KMS-11 (cell line): Measurements from ENCODE around the gene DOCK7.

Experiments
- H2AFZ ChIP-seq: fragments of 200-600 bp; sonication (generic); 2 replicates; pipeline ENCODE4 v1.6.1; 2016; ENCODE audit warnings: antibody characterized with exemption, mixed run types, low read depth
- H3K27ac ChIP-seq: fragments of 200-600 bp; sonication (generic); 2 replicates; pipeline ENCODE4 v1.6.1; 2016; ENCODE audit warnings: mild to moderate bottlenecking, mixed run types
- H3K27me3 ChIP-seq: fragments of 200-600 bp; sonication (generic); 2 replicates; pipeline ENCODE4 v1.6.1; 2017; ENCODE audit warnings: mild to moderate bottlenecking, low read depth, mixed run types, moderate library complexity; ENCODE audit not compliant: insufficient read depth
- H3K36me3 ChIP-seq: fragments of 200-600 bp; sonication (generic); 2 replicates; pipeline ENCODE4 v1.6.1; 2017; ENCODE audit warnings: mild to moderate bottlenecking, mixed run types; ENCODE audit not compliant: insufficient read depth
- H3K4me1 ChIP-seq: fragments of 200-600 bp; sonication (generic); 2 replicates; pipeline ENCODE4 v1.6.1; 2016; ENCODE audit warnings: mild to moderate bottlenecking, low read depth, mixed run types; ENCODE audit not compliant: poor library complexity, severe bottlenecking
- H3K4me2 ChIP-seq: fragments of 200-600 bp; sonication (generic); 2 replicates; pipeline ENCODE4 v1.7.0; 2016; ENCODE audit warnings: mild to moderate bottlenecking, mixed run types
- H3K4me3 ChIP-seq: fragments of 200-600 bp; sonication (generic); IDR thresholded peaks from 2 replicates; pipeline ENCODE4 v1.6.1; 2017; ENCODE audit warnings: low read depth, low read length, mixed read lengths; ENCODE audit not compliant: insufficient read depth
- H3K79me2 ChIP-seq: fragments of 200-600 bp; sonication (generic); 2 replicates; pipeline ENCODE4 v1.6.1; 2016; ENCODE audit warnings: low read depth, mixed run types; ENCODE audit not compliant: insufficient read depth
- H3K9ac ChIP-seq: fragments of 200-600 bp; sonication (generic); 2 replicates; pipeline ENCODE4 v1.6.1; 2016; ENCODE audit warnings: mild to moderate bottlenecking, mixed run types
- H4K20me1 ChIP-seq: fragments of 200-600 bp; sonication (generic); 2 replicates; pipeline ENCODE4 v1.6.1; 2016; ENCODE audit warnings: mild to moderate bottlenecking, mixed run types; ENCODE audit not compliant: insufficient read depth
- TF ChIP-seq, protein P1 (sequence below): fragments of 200-600 bp; sonication (generic); conservative IDR thresholded peaks from 2 replicates; pipeline ENCODE4 v1.6.1; 2017; ENCODE audit warnings: low read depth, mild to moderate bottlenecking, antibody characterized with exemption, low read length, moderate library complexity, mixed read lengths

The DOCK7 gene

GRCh38 chr1:62541048-62541447 is 147.1 kb downstream of the DOCK7 start:
- TF ChIP-seq, protein P1, sequence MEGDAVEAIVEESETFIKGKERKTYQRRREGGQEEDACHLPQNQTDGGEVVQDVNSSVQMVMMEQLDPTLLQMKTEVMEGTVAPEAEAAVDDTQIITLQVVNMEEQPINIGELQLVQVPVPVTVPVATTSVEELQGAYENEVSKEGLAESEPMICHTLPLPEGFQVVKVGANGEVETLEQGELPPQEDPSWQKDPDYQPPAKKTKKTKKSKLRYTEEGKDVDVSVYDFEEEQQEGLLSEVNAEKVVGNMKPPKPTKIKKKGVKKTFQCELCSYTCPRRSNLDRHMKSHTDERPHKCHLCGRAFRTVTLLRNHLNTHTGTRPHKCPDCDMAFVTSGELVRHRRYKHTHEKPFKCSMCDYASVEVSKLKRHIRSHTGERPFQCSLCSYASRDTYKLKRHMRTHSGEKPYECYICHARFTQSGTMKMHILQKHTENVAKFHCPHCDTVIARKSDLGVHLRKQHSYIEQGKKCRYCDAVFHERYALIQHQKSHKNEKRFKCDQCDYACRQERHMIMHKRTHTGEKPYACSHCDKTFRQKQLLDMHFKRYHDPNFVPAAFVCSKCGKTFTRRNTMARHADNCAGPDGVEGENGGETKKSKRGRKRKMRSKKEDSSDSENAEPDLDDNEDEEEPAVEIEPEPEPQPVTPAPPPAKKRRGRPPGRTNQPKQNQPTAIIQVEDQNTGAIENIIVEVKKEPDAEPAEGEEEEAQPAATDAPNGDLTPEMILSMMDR, result no peak
- H3K27me3 ChIP-seq, result no peaks in the 10 kb centered on the region
- H3K4me2 ChIP-seq, result no peak overlapping the region
- H2AFZ ChIP-seq, result no peak overlapping the region
- no peak overlapping the region for H3K27ac ChIP-seq
- H3K36me3 ChIP-seq, result no peaks in the 10 kb centered on the region
- H3K4me1 ChIP-seq, result no peaks in the 10 kb centered on the region
- H3K9ac ChIP-seq, result no peak overlapping the region
- H4K20me1 ChIP-seq, result no peaks in the 10 kb centered on the region
- no peak overlapping the region for H3K4me3 ChIP-seq
- H3K79me2 ChIP-seq, result no peaks in the 10 kb centered on the region

GRCh38 chr1:62539028-62539447 is 149.1 kb downstream of the DOCK7 start:
- Histone ChIP-seq H3K9ac (no peak overlapping the region), H3K4me1 (no peaks in the 10 kb centered on the region), H3K79me2 (no peaks in the 10 kb centered on the region), H3K27ac (no peak overlapping the region), H3K27me3 (no peaks in the 10 kb centered on the region), H3K4me3 (no peak overlapping the region), H3K4me2 (no peak overlapping the region), H4K20me1 (no peaks in the 10 kb centered on the region), H3K36me3 (no peaks in the 10 kb centered on the region), H2AFZ (no peak overlapping the region)
- TF ChIP-seq, protein P1, result no peak

DNA sequence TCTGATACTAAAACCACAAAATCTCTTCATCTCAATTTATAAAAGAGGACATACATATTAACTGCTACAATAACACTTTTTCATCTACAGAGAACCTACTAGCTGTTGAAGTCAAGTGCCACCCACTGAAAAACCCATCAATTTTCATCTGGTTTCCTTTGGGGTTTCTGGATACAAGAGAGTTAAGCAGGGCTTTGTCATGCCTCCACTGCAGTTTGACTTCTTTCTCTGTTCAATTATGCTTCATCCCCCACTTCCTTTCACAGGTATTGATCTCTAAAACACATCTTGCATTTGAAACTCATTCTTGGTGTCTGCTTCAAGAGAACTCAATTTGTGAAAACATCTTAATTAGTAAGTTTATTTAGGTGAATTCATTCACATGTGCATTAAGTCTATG is 151.3 kb downstream of the DOCK7 start:
- H3K27ac ChIP-seq, result no peak overlapping the region
- no peak overlapping the region for H3K4me3 ChIP-seq
- no peaks in the 10 kb centered on the region for H3K79me2 ChIP-seq
- H3K36me3 ChIP-seq, result no peaks in the 10 kb centered on the region
- TF ChIP-seq, protein P1, result no peak
- no peak overlapping the region for H3K9ac ChIP-seq
- no peaks in the 10 kb centered on the region for H3K27me3 ChIP-seq
- H3K4me1 ChIP-seq, result no peaks in the 10 kb centered on the region
- no peak overlapping the region for H3K4me2 ChIP-seq
- no peaks in the 10 kb centered on the region for H4K20me1 ChIP-seq
- no peak overlapping the region for H2AFZ ChIP-seq

- Histone ChIP-seq H3K4me2 (no peak overlapping the region), H3K27me3 (no peaks in the 10 kb centered on the region), H3K27ac (no peak overlapping the region), H2AFZ (no peak overlapping the region), H3K36me3 (no peaks in the 10 kb centered on the region), H3K79me2 (no peaks in the 10 kb centered on the region), H3K4me3 (no peak overlapping the region), H3K9ac (no peak overlapping the region), H4K20me1 (no peaks in the 10 kb centered on the region), H3K4me1 (no peaks in the 10 kb centered on the region)
- TF ChIP-seq, protein P1, result peak; percentile 53
Observed at GRCh38 chr1:62530516-62531154, 157.6 kb downstream of the DOCK7 start.
